GM23338 (cell line): Measurements from ENCODE around the gene ASB15.

Source experiments
- CTCF ChIP-seq, 2 experiments: fragments of 200-600 bp in 1 of 2; sonication (generic) in 1 of 2; conservative IDR thresholded peaks; 2 replicates each; pipeline versions ENCODE4 v1.5.1 to v1.6.1; 2016 to 2017; ENCODE audit warnings: antibody characterized with exemption in 2 of 2, low read depth in 2 of 2, mild to moderate bottlenecking in 2 of 2, moderate library complexity in 1 of 2
- EZH2 ChIP-seq: fragments of 200-600 bp; sonication (generic); IDR thresholded peaks from one replicate; pipeline ENCODE4 v1.8.0; 2017; ENCODE audit warnings: antibody characterized with exemption, mild to moderate bottlenecking, low read depth; ENCODE audit not compliant: unreplicated experiment

GRCh38 chr7:123553159-123553558 lies 48.5 kb upstream of the ASB15 start:
- TF ChIP-seq EZH2 (no peak), CTCF (conservative IDR thresholded peaks at IDR 0.05; ENCODE audit: low read depth in 2 of 2) (no peak)
